Brain pericyte (primary cell): ENCODE results near the gene WNT9B.

Experiments
- DNase-seq: peaks from one replicate; pipeline ENCODE4 v3.0.0-alpha.2; 2012; ENCODE audit warnings: low read depth, low spot score

The WNT9B gene

DNA sequence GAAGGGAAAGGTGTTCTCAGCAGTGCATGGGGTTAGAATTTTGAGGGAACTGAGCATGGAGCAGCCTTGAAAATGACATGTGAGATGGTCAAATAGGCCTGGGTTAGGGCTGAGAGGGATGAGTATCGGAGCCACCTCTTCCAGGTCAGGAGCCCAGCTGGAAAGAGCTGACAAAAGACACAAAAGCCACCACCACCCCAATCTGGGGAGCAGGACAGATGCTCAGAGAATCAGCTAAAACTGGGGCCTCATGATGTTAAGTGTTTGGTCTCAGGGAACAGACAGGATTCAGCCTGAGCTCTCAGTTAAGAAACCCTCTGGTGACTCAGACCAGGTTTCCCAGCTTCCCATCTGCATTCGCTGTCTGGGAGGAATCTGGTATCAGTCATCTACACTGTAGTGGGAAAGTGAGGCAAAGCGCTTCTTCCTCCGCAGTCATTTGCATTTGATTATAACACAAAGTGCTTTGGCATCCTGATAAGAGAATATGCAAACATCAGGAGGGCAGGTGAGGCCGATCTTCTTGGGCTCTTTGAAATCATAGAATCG is 2.6 kb downstream of the WNT9B start:
- DNase-seq: no peak

DNA sequence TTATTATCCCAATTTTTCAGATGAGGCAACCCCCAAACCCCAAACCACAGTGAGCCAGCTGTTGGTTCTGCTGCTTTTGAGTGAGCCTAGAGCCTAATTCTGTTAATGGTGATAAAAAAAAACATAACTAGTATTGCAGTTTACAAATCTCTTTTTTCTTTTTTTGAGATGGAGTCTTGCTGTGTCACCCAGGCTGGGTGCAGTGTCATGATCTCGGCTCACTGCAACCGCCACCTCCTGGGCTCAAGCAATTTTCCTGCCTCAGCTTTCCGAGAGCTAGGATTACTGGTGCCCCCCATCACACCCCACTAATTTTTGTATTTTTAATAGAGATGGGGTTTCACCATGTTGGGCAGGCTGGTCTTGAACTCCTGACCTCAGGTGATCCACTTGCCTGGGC is 3.1 kb downstream of the WNT9B start:
- DNase-seq: no peak

DNA sequence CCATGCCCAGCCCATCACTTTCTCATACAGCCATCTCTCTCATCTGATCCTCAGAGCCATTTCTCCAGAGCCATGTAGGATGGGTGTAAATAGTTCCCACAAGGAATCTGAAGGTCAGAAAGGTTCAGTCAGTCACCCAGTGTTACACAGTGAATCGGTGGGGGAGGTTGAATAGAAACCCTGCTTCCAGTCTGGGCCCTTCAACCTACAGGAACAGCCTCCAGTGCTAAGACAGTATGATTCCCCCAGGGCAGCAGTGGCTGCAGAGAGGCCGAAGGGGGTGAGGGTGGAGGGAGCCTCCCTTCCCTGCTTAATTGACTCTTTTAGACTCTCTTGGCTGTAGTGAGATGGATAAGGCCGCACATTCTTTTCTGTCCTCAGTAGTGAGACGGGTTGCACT is 3.6 kb downstream of the WNT9B start:
- no peak for DNase-seq

DNA sequence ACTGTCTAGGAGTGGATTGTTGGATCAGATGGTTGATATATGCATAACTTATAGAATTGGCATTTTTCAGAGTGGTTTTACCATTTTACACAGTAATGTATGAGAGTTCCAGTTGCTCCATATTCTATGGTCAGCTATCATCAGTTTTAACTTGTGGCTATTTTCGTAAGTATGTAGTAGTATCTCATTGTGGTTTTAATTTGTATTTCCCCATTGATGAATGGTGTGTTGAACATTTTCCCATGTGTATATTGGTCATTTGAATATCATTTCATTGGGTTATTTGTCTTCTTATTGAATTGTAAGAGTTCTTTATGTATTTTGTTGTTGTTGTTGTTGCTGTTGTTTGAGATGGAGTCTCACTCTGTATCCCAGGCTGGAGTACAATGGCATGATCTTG is 6.2 kb downstream of the WNT9B start:
- no peak for DNase-seq

DNA sequence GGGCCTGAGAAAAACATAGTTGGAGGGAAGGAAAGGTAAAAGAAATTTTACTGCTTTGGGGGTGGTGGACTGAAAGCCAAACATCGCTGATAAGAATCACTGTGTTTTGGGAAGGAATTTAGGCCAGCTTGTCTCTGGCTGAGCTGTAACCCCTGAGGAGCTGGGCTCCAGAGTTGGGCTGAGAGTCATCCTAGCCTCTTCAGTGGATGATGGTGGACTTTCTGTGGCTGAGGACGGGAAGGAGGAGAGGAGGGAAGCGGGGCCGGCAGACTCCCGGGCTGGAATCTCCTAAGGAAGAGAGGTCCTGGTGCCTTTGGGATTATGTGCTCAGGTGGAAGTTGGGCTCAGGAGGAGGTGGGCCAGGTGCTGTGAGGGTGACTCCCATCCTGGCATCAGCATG is 8.6 kb downstream of the WNT9B start:
- DNase-seq: no peak

DNA sequence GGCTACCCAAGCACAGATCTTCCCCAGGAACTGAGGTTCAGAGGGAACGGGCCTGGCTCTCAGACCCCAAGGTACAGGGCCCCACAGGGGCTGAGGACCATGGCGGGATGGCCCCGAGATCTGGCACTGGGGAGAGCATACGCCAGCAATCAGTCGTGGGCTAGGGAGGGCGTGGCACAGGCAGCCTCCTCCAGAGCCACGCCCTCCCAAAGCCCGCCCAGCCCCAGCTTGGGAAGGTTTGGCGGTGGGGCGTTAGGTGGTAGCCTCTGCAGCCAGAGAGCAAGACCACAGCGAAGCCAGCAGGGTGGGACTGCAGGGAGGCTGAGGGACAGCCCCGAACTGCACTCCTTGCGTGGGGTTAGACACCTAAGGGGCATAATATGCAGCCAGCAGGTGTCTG is 11.6 kb downstream of the WNT9B start:
- DNase-seq: no peak

DNA sequence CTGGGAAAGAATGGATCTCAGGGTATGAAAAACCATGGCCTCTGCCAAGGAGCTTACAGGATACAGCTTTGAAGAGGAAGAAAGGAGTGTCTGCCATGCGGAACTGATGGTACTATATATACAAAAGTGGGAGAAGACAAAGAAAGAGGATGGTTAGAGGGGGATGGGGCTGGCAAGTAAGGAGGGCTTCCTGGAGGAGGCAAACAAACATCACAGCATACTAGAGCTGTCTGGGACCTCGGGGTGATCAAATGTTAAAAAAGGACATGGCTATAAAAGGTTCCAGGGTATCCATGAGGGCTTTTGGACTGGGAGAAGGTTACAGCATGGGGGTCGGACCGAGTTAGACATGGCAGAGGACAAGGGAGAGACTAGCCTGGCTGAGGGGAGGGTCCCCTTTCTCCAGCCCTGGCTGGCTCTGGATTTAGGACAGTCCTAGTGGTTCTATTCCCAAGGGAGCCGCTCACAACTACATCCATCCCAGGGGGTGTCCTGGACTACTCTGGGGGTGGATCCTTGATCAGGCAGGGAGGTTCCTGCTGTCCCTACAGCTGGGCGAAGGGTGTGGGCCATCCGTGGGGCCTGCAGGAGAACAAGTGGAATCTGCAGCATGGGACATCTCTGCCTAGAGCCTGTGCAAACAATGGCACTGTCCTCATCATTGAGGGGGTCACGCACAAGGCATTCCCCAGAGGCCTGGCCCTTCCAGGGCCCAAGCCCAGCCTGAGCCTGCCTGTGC is 12.2 kb downstream of the WNT9B start:
- no peak for DNase-seq

DNA sequence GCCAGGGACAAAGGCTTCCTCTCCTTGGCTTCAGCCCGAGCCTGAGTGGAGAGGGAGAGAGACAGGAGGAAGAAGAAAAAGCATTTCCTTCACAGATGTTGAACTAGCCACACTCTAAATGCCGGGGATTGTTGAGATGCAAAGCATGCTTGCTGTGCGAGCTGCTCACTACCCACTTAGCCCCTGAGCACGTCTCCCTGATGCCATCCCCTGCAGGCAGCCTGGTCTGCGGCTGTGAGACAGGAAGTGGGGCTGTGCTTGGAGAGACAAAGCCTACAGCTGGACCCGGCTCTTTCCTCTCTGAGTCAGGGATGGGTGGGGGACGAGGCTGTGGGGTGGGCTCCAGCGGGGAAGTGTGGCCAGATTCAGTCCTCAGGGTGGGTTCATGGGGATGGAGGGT is 13.7 kb downstream of the WNT9B start:
- no peak for DNase-seq

DNA sequence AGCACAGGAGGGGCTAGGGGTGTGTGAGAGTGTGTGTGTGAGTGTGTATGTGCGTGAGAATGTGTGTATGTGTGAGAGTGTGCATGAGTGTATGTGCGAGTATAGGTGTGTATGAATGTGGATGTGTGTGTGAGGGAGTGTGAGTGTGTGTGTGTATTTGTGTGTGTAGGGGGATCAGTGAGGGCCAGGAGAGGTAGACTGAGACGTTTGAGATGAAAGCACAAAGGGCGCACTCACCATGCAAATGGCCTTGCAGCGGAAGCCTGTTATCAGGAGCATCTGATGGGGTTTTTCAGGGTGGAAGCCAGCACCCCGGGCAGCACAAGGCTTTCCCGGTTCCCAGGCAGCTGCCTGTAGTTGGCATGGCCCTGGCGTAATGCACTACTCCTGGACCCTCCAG is 14.9 kb downstream of the WNT9B start:
- DNase-seq: no peak

DNA sequence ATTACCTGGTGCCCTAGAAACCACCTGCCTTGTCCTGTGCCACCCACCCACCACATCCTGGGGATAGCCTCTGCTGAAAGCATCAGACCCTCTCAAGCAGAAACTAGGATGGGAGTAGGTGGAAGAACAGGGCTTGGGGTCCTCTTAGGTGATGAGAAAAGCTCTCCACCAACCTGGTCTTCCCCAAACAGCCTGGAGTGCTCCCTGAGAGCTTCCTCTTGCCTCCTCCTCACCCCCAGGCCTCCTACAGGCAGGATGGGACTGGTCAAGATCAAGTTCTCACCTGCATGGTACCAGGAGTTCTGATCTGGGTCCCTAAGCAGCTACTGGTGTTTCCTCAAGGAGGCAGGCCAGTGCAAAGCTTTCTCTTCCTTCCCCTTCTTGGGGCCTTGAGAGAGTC is 15.4 kb downstream of the WNT9B start:
- no peak for DNase-seq

DNA sequence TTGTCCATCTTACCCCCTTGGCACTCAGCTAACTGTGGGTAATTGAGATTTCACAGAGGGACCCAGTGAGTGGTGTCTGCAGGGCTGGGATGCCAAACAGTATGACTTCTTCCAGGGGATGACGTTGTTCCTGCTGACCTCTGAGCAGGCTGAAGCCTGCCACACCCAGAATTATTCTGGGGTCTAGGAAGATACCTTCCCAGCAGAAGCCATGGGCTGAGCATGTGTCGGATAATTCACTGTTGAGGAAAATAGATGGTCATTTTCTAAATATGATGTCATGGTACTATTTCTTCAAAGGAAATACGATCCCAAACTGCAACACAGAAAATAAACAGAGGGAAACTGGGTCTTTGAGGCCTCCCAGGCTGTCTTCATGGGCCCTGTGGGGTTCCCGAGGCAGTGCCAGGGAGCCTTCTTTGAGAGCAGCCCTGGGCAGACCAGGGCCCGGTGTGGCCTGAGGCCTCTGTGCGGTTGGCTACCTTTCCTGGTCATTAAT is 17.4 kb downstream of the WNT9B start:
- no peak for DNase-seq

DNA sequence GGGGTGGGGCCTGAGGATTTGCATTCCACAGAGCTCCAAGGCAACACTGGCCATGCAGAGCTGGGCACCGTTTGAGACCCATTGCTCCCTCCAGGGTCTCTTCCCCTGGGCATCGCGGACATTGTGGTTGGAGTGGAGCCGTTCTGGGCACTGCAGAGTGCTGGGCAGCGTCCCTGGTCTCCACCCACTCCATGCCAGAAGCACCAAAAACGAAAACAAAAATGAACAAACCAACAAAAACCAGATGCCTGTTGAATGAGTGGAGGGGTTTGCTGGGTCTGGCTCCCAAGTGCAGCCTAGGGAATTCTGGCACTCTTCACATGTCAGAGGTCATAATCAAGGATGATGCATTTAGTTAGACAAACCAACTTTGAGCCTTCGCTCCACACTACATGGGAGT is 17.9 kb downstream of the WNT9B start:
- DNase-seq: no peak

DNA sequence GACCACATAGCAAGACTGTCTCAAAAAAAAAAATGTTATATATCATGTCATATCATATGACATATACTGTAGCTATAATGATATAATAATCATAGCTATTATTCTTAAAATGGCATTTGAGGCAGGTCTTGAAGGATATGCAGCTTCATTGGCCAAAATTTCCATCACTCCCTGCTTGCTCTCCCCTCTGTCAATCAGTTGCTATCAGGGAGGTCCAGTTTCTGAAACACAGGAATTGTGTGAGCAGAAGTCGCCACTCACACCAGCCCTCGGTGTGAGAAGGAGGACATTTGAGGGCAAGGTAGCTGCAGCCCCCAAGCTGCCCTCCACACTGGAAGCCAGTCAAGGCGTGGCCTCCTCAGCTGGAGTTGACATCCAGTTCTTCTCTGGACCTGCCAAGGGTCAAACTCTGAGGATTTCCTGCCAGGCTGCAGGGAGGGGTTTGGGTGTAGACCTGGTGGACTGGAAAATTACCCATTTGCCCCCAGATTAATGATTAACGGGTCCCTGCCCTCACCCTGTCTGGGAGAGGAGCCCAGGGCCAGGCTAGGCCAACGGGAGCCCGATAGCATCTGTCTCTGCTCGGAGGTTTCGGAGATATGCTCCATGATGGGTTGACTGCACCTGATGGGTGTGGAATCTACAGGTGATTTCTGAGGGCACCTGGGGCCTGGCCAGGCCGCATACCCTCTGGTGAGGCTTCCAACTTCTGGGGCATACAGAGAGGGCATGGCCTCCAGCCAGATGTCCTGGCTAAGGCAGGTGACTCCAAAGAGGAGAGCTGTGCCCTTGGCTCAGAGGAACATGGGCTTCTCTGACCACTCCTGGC is 18.8 kb downstream of the WNT9B start:
- DNase-seq: no peak

DNA sequence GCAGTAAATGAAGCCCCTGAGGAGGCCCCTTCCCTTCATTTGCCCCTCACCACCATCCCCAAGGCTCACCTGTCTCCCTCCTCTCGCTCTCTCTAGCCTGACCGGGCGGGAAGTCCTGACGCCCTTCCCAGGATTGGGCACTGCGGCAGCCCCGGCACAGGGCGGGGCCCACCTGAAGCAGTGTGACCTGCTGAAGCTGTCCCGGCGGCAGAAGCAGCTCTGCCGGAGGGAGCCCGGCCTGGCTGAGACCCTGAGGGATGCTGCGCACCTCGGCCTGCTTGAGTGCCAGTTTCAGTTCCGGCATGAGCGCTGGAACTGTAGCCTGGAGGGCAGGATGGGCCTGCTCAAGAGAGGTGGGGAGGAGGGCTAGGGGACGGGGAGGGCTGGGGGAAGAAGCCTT is 21.0 kb downstream of the WNT9B start:
- no peak for DNase-seq

DNA sequence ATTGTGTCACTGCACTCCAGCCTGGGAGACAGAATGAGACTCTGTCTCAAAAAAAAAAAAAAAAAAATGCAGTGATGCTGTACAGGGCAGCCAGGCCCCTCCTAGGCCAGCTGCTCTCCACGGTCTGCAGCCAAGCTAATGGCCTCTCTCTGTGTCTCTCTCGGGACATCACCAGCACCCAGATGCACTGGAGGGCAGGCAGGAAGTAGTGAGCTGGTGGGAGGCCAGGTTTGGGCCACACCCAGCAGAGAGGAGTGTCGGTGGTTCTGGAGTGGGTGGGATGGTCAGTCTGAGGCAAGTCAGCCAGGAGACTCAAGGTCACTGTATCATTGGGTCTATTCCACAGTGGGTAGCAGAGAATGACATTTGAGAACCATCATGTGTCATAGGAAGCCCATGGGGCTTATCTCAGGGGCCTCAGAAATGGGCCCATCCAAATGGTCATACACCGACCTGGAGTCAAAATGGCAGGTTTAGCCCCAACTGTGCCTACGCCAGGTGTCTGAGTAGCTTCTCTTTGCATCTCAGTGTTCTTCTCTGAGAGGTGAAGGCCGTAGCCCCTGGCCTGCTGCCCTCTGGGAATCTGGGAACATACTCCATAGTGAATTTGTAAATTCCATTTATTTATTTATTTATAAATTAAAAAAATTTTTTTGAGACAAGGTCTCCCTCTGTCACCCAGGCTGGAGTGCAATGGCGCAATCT is 22.7 kb downstream of the WNT9B start:
- no peak for DNase-seq

DNA sequence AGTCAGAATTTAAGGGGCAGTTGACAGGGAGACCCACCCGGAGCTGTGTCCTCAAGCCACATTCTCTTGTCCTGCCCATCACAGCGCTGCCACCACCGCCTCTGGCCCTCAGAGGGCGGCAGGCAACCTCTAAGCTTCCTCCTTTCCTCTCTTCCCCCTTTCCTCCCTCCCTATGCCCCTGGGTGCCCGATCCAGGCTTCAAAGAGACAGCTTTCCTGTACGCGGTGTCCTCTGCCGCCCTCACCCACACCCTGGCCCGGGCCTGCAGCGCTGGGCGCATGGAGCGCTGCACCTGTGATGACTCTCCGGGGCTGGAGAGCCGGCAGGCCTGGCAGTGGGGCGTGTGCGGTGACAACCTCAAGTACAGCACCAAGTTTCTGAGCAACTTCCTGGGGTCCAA is 23.5 kb downstream of the WNT9B start:
- DNase-seq: no peak

DNA sequence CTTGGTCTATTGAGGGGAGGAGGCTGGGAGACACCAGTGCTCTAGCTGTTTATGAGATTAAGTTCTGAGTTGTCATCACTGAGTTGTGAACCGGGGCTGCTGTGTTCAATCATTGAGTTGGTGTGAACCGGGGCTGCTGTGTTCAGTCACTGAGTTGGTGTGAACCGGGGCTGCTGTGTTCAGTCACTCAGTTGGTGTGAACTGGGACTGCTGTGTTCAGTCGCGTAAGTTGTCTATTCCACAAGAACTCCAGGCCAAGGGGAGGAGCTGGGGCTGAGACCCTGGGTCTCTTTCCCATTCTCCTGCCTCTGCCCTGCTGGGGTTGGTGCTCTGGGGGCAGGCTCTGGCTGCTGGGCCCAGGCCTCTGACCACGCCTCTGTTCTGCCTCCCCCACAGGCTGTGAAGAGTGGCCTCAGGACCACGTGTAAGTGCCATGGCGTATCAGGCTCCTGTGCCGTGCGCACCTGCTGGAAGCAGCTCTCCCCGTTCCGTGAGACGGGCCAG is 24.5 kb downstream of the WNT9B start:
- no peak for DNase-seq

DNA sequence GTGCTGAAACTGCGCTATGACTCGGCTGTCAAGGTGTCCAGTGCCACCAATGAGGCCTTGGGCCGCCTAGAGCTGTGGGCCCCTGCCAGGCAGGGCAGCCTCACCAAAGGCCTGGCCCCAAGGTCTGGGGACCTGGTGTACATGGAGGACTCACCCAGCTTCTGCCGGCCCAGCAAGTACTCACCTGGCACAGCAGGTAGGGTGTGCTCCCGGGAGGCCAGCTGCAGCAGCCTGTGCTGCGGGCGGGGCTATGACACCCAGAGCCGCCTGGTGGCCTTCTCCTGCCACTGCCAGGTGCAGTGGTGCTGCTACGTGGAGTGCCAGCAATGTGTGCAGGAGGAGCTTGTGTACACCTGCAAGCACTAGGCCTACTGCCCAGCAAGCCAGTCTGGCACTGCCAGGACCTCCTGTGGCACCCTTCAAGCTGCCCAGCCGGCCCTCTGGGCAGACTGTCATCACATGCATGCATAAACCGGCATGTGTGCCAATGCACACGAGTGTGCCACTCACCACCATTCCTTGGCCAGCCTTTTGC is 25.0 kb downstream of the WNT9B start:
- no peak for DNase-seq

DNA sequence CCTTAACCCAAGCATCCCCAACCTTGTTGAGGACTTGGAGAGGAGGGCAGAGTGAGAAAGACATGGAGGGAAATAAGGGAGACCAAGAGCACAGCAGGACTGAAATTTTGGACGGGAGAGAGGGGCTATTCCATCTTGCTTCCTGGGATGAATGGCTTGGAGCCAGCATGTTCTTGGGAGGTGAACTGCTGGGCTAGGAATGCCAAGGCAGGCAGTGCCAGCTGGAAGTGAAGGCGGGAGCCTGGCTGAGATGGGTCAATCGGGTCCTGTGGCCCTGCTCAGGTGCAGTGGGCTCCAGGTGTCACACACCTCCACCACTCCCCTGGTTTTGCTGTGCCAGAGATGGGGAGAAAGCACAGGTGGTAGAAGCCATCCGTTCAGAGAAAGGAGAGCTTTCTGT is 25.5 kb downstream of the WNT9B start:
- no peak for DNase-seq

DNA sequence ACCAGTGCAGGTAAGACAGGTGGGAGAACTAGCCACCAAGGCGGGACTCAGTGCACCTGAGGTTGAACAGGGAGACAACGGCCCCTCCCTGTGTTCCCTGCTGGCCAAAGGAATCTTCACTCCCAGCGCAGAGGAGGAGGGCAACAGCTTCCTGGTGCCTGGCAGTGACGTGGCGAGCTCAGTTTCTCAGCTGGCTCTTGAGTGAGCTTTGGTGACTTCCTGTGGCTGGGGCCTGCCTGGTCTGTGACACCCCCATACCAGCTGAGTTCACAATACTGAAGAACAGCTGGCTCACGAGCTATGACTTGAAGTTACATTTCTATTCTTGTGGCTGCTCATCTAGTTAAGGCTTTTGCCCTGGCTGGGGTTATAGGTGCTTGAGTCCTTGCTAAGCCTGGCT is 26.1 kb downstream of the WNT9B start:
- no peak for DNase-seq

DNA sequence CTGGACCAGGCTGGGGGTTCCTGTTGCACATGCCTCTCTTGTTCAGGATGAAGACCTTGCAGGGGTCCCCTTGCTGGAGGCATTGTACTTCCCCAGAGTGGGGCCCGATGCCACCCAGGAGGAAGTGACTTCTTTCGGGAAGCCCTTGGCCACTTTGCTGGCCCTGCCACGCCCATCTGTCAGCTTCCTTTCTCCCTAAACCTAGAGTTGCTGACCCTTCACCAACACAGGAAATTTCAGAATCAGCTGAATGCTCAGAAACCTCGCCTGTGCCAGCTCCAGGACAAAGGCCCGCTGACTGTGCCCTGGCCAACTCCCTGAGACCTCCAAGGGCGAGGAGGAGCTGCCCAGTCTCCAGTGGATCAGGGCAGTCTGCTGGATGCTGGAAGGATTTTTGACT is 26.7 kb downstream of the WNT9B start:
- DNase-seq: no peak

DNA sequence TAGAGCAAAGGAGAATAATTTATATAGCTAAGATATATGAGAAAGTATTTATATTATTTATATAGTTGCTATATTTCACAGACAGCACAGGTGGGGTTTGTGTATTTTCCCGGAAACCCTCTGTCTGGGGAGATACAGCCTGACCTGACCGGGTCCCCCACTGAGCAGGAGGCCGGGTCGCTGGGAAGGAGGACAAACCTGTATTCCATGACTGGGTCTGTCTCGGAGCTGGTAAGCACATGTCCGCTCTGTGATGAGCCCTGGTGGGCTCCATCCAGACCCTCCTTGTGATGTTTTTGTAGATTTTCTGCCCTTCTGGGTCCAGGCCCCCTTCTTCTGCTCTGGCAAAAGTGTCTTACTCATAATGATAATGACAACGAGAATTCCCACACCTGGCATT is 27.7 kb downstream of the WNT9B start:
- no peak for DNase-seq
